ENCODE results near the gene SLC49A4.

The SLC49A4 gene

GRCh38 chr3:122816587-122816986 lies 21.7 kb downstream of the SLC49A4 start (continued):
- TF ChIP-seq PATZ1 (tag by site-specific recombination; IDR thresholded peaks at IDR 0.05) (no peak), TCF7L2 (IDR thresholded peaks at IDR 0.05; ENCODE audit: borderline replicate concordance, low read depth, low read length) (no peak)

- Histone ChIP-seq H3K36me3 (ENCODE audit: control insufficient read depth in 2 of 2, insufficient read depth in 1 of 2, low read length in 2 of 2) (peaks cover 0 to 18% of the 10 kb centered on the region in 2 experiments; a peak in 2 of 3 replicates), H3K9me3 (ENCODE audit: control insufficient read depth, insufficient read depth, low read depth, low read length) (no peaks in the 10 kb centered on the region), H3K27ac (ENCODE audit: extremely low read depth, low read depth, low read length) (no peak overlapping the region), H3K4me1 (ENCODE audit: control insufficient read depth, insufficient read depth, low read length) (no peaks in the 10 kb centered on the region), H3K4me3 (ENCODE audit: low read depth, low read length) (no peak overlapping the region)
- ChIA-PET POLR2A (no interaction called here), CTCF (interaction anchor here (0.9 kb wide), 1 partner anchor 53 kb away, joined by 3 read pairs; no protein-coding TSS in a partner anchor)
- no peak for TF ChIP-seq ZNF529 (tag by site-specific recombination; IDR thresholded peaks at IDR 0.05; ENCODE audit: insufficient replicate concordance)
- peak; percentile 91 for TF ChIP-seq PRDM6 (tag by site-specific recombination; IDR thresholded peaks at IDR 0.05)
- TF ChIP-seq ZNF629 (tag by site-specific recombination; IDR thresholded peaks at IDR 0.05), result peak; percentile 97
- TF ChIP-seq GFI1B (tag by site-specific recombination; IDR thresholded peaks at IDR 0.05), result peak; percentile 78
- TF ChIP-seq ZNF354C (tag by site-specific recombination; IDR thresholded peaks at IDR 0.05; ENCODE audit: borderline replicate concordance, low read depth), result no peak
- TF ChIP-seq ZNF174 (tag by site-specific recombination; IDR thresholded peaks at IDR 0.05), result no peak
- TF ChIP-seq ZNF10 (tag by site-specific recombination; IDR thresholded peaks at IDR 0.05), result peak; percentile 54; the same call in 1 of the 2 replicates
- no peak for TF ChIP-seq ZNF2 (tag by site-specific recombination; IDR thresholded peaks at IDR 0.05)
- TF ChIP-seq ZBTB21 (tag by site-specific recombination; IDR thresholded peaks at IDR 0.05), result peak; percentile 92
- peak; percentile 82 for TF ChIP-seq ZNF692 (tag by site-specific recombination; IDR thresholded peaks at IDR 0.05)
- TF ChIP-seq ZNF426 (tag by site-specific recombination; IDR thresholded peaks at IDR 0.05), result no peak
- TF ChIP-seq ZNF24 (tag by site-specific recombination; IDR thresholded peaks at IDR 0.05), result peak; percentile 84
- no peak for TF ChIP-seq MEIS1 (CRISPR knock-in tag; IDR thresholded peaks at IDR 0.05; ENCODE audit: borderline replicate concordance)
- peak; percentile 37 for TF ChIP-seq SCRT2 (tag by site-specific recombination; IDR thresholded peaks at IDR 0.05)
- 0 out of 2 replicates have a peak, but pooled peaks have one; percentile 56 for TF ChIP-seq SALL2 (tag by site-specific recombination; IDR thresholded peaks at IDR 0.05; ENCODE audit: borderline replicate concordance)
- TF ChIP-seq ZBTB49 (tag by site-specific recombination; IDR thresholded peaks at IDR 0.05; ENCODE audit: low read depth), result no peak
- TF ChIP-seq SP2 (tag by site-specific recombination; IDR thresholded peaks at IDR 0.05), result peak; percentile 42
- TF ChIP-seq HIC1 (tag by site-specific recombination; IDR thresholded peaks at IDR 0.05), result peak; percentile 96
- TF ChIP-seq ZNF341 (tag by site-specific recombination; IDR thresholded peaks at IDR 0.05; ENCODE audit: low read depth), result no peak
- TF ChIP-seq ZNF549 (tag by site-specific recombination; IDR thresholded peaks at IDR 0.05), result no peak
- peak; percentile 98 for TF ChIP-seq ZNF366 (tag by site-specific recombination; conservative IDR thresholded peaks at IDR 0.05)
- no peak for TF ChIP-seq ZIC2 (tag by site-specific recombination; IDR thresholded peaks at IDR 0.05)
These were observed 29.9 kb downstream of the SLC49A4 start for GRCh38 chr3:122824465-122825381.
